Measurements from ENCODE around the gene ROBO1. TPM values are rescaled to one million over a fixed set of nuclear protein-coding genes. Genes with fewer than 3 reads are reported as not detected.
"Not testable (repeated sequence)": the region's sequence is repeated elsewhere in the genome, so short reads cannot be mapped to it uniquely, and the experiment has no call there.

Gene ROBO1
- total RNA-seq, 1 donor from 2014 or later = 3.1 TPM

DNA sequence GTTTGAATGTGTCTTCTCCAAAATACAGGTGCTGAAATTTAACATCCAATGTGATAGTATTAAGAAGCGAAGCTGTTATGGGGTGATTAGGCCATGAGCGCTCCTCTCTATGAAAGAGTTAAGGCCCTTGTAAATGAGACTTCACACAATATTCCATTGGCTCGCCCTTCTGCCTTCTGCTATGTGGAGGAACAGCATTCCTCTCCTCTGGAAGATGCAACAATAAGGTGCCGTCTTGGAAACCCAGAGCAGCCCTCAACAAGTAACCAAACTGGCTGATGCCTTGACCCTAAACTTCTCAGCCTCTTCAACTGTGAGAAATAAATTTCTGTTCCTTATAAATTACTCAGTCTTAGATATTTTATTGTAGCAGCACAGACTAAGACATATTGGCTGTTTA is 874.6 kb downstream of the ROBO1 start:
- ChIA-PET POLR2A (no interaction called here), CTCF (no interaction called here)
- Mint-ChIP-seq H3K27ac (no peak overlapping the region), H3K27me3 (no peaks in the 10 kb centered on the region), H3K4me1 (no peaks in the 10 kb centered on the region), H3K36me3 (ENCODE audit: low read depth) (no peaks in the 10 kb centered on the region), H3K9me3 (peaks cover 6% of the 10 kb centered on the region), H3K4me3 (no peak overlapping the region)
- ATAC-seq (ENCODE audit: low read depth) = no peak
- DNase-seq = no peak
- TF ChIP-seq, protein P1, sequence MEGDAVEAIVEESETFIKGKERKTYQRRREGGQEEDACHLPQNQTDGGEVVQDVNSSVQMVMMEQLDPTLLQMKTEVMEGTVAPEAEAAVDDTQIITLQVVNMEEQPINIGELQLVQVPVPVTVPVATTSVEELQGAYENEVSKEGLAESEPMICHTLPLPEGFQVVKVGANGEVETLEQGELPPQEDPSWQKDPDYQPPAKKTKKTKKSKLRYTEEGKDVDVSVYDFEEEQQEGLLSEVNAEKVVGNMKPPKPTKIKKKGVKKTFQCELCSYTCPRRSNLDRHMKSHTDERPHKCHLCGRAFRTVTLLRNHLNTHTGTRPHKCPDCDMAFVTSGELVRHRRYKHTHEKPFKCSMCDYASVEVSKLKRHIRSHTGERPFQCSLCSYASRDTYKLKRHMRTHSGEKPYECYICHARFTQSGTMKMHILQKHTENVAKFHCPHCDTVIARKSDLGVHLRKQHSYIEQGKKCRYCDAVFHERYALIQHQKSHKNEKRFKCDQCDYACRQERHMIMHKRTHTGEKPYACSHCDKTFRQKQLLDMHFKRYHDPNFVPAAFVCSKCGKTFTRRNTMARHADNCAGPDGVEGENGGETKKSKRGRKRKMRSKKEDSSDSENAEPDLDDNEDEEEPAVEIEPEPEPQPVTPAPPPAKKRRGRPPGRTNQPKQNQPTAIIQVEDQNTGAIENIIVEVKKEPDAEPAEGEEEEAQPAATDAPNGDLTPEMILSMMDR (IDR thresholded peaks at IDR 0.05) = no peak
- intact Hi-C loops (cut with micrococcal nuclease) = no loop called here

DNA sequence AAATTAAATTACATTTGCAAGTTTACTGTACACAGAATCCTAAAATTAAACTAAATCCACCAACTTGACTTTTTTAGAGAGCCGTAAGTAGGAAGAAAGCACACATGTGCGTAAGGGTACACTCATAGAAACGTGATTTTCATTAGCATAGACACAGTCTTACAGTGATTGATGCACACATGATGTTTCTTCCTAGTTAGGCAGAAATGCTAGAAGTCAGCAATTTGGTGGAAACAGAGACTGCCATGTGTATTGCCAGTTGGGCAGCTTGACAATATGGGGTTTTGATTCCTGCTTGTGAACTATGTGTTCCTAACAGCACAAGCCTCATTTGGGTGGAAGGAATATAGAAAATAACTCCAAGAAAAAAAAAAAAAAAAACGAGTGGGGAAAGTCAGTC is 878.5 kb downstream of the ROBO1 start:
- DNase-seq (no peak), ATAC-seq (ENCODE audit: low read depth) (no peak)
- Mint-ChIP-seq H3K36me3 (ENCODE audit: low read depth) (no peaks in the 10 kb centered on the region), H3K9me3 (peaks cover 6% of the 10 kb centered on the region), H3K27me3 (no peaks in the 10 kb centered on the region), H3K27ac (no peak overlapping the region), H3K4me1 (no peaks in the 10 kb centered on the region), H3K4me3 (no peak overlapping the region)
- intact Hi-C loops (cut with micrococcal nuclease) = no loop called here
- TF ChIP-seq, protein P1 (IDR thresholded peaks at IDR 0.05) = no peak
- CTCF ChIA-PET = no interaction called here
- POLR2A ChIA-PET = no interaction called here

DNA sequence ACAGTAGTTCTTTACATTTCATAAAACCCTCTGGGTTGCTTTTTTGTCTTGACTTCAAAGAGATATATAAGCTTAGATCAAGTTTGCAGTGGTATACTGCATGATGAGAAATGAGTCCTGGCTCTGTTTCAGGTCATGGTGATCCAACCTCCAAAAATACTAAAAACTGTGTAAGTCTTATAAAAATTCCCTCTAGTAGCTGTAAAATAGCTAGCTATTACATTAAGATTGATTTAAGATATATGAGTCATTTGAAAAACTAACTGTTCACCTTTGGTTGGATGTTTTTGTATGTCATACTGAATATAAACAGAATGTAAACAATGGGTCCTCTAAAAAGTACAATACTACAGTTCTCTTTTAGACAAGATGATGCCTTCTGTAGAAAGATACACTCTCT is 879.2 kb downstream of the ROBO1 start:
- no peaks in the 10 kb centered on the region for H3K4me1 Mint-ChIP-seq
- DNase-seq (no peak), ATAC-seq (ENCODE audit: low read depth) (no peak)
- POLR2A ChIA-PET = no interaction called here
- H3K36me3 Mint-ChIP-seq (ENCODE audit: low read depth) = no peaks in the 10 kb centered on the region
- intact Hi-C loops (cut with micrococcal nuclease) = no loop called here
- H3K27me3 Mint-ChIP-seq = no peaks in the 10 kb centered on the region
- H3K27ac Mint-ChIP-seq = no peak overlapping the region
- TF ChIP-seq, protein P1 (IDR thresholded peaks at IDR 0.05) = no peak
- no peak overlapping the region for H3K4me3 Mint-ChIP-seq
- peaks cover 6% of the 10 kb centered on the region for H3K9me3 Mint-ChIP-seq
- CTCF ChIA-PET = no interaction called here

GRCh38 chr3:78887547-78888011 is 880.2 kb downstream of the ROBO1 start:
- Mint-ChIP-seq H3K9me3 (peaks cover 6% of the 10 kb centered on the region), H3K36me3 (ENCODE audit: low read depth) (no peaks in the 10 kb centered on the region), H3K27ac (no peak overlapping the region), H3K4me3 (no peak overlapping the region), H3K27me3 (no peaks in the 10 kb centered on the region), H3K4me1 (no peaks in the 10 kb centered on the region)
- TF ChIP-seq, protein P1 (IDR thresholded peaks at IDR 0.05) = no peak
- ChIA-PET POLR2A (no interaction called here), CTCF (no interaction called here)
- DNase-seq (no peak), ATAC-seq (ENCODE audit: low read depth) (no peak)
- intact Hi-C loops (cut with micrococcal nuclease) = no loop called here

GRCh38 chr3:78887029-78887428 is 880.8 kb downstream of the ROBO1 start:
- H3K27me3 Mint-ChIP-seq = no peaks in the 10 kb centered on the region
- TF ChIP-seq, protein P1 (IDR thresholded peaks at IDR 0.05) = no peak
- H3K27ac Mint-ChIP-seq = no peak overlapping the region
- DNase-seq = no peak
- no peak for ATAC-seq (ENCODE audit: low read depth)
- no peaks in the 10 kb centered on the region for H3K4me1 Mint-ChIP-seq
- CTCF ChIA-PET = no interaction called here
- intact Hi-C loops (cut with micrococcal nuclease) = no loop called here
- H3K4me3 Mint-ChIP-seq = no peak overlapping the region
- H3K9me3 Mint-ChIP-seq = peaks cover 9% of the 10 kb centered on the region
- POLR2A ChIA-PET = no interaction called here
- no peaks in the 10 kb centered on the region for H3K36me3 Mint-ChIP-seq (ENCODE audit: low read depth)

DNA sequence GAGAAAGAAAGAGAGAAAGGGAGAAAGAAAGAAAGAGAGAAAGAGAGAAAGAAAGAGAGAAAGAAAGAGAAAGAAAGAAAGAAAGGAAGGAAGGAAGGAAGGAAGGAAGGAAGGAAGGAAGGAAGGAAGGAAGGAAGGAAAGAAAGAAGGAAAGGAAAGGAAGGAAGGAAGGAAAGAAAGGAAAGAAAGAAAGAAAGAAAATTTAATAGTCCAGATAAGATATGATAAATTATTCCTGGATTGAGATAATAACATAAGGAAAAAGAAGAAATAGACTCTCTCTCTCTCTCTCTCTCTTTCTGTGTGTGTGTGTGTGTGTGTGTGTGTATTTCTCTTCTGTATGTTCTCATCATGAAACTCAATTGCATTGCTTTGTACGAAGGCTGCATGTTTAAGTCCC is 883.2 kb downstream of the ROBO1 start:
- H3K9me3 Mint-ChIP-seq; POLR2A ChIA-PET; H3K4me1 Mint-ChIP-seq; ATAC-seq (ENCODE audit: low read depth); H3K27ac Mint-ChIP-seq; H3K36me3 Mint-ChIP-seq (ENCODE audit: low read depth); DNase-seq; H3K27me3 Mint-ChIP-seq; CTCF ChIA-PET; H3K4me3 Mint-ChIP-seq; intact Hi-C loops (cut with micrococcal nuclease): not testable (repeated sequence)

All from activated B cell treated with CpG ODN at 0.5 μM for 24 hours (primary cell).